A549 (cell line): ENCODE data around the gene TNNI3K. TPM values are rescaled to one million over a fixed set of nuclear protein-coding genes. Genes with fewer than 3 reads are reported as not detected.

ENCODE experiments used
- EP300 ChIP-seq, 2 experiments: fragments of >200 bp; sonication (Bioruptor Twin); formaldehyde crosslinking; IDR thresholded peaks; 2 replicates in 1 of 2; 3 replicates in 1 of 2; pipeline ENCODE4 v1.6.1; 2016 to 2017
- MAFK ChIP-seq: fragments of 450-650 bp; IDR thresholded peaks from 2 replicates; pipeline ENCODE4 v1.6.1; 2014; ENCODE audit not compliant: partially characterized antibody
- polyA plus RNA-seq, 4 experiments: library from polyadenylated mRNA; depleted of rRNA in 3 of 4; stranded (reverse); fragments of >200 nt; fragmentation: RNase III in 1 of 4; extraction: RNeasy Plus Mini Kit Qiagen cat#74134 plus additional on column Dnase treatment in 1 of 4; gene quantifications; 2 replicates in 3 of 4; 3 replicates in 1 of 4; pipeline ENCODE4 v1.2.3, GENCODE V29; 2011 to 2017

Gene TNNI3K
- polyA plus RNA-seq, 2 of the 4 experiments (the other 2 are of a cell fraction), result 0.67 TPM; not detected in 1

GRCh38 chr1:74592580-74593355, 357.6 kb downstream of the TNNI3K start (continued):
- TF ChIP-seq MAFK (no peak), EP300 (IDR thresholded peaks at IDR 0.05) (no peak)

Other genes starting within 250 kb of the TNNI3K start
- 2.9 and 3.9 TPM in 2 replicates for gene LRRIQ3, start 37.2 kb upstream of the TNNI3K start, polyA plus RNA-seq (2011; rRNA removed)
- gene LRRIQ3, start 37.2 kb upstream of the TNNI3K start, polyA plus RNA-seq (2017; fragmentation: RNase III; extraction: RNeasy Plus Mini Kit Qiagen cat#74134 plus additional on column Dnase treatment), result 2.4 to 2.8 TPM (median 2.5 TPM) in 3 replicates
- 13.4 and 19.9 TPM in 2 replicates for gene FPGT, start 37.1 kb upstream of the TNNI3K start, polyA plus RNA-seq (2011; rRNA removed)
- gene FPGT, start 37.1 kb upstream of the TNNI3K start, polyA plus RNA-seq (2017; fragmentation: RNase III; extraction: RNeasy Plus Mini Kit Qiagen cat#74134 plus additional on column Dnase treatment), result 8.5 to 9.6 TPM (median 8.7 TPM) in 3 replicates